ENCODE data around the gene CPPED1. TPM values are rescaled to one million over a fixed set of nuclear protein-coding genes. Genes with fewer than 3 reads are reported as not detected.

CPPED1 gene
- total RNA-seq, 2 donors from 2014 or later = 24.8 to 61.0 TPM

DNA sequence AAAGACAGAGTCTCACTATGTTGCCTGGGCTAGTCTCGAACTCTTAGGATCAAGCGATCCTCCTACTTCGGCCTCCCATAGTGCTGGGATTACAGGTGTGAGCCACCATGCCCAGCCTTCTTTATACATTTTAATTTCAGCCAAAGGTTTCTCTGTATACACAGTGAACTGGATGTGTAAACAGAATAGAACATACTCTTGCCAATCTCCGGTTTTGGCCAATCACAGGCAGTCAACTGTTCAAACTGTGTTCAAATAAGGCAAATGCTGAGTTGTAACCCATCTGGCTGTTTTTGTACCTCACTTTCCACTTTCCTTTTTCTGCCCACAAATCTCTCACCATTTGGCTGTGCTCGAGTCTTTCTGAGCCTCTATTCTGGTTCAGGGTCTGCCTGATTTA lies 108.2 kb downstream of the CPPED1 start:
- H3K27ac ChIP-seq = no peak overlapping the region
- H3K27me3 ChIP-seq (replicated peaks; ENCODE audit: insufficient read depth) = no peaks in the 10 kb centered on the region
- no peaks in the 10 kb centered on the region for H3K4me1 ChIP-seq (replicated peaks)
- no peaks in the 10 kb centered on the region for H3K36me3 ChIP-seq
- H3K9me3 ChIP-seq = no peaks in the 10 kb centered on the region
- intact Hi-C loops (cut with DNase I) = no loop called here
- TF ChIP-seq, protein P1, sequence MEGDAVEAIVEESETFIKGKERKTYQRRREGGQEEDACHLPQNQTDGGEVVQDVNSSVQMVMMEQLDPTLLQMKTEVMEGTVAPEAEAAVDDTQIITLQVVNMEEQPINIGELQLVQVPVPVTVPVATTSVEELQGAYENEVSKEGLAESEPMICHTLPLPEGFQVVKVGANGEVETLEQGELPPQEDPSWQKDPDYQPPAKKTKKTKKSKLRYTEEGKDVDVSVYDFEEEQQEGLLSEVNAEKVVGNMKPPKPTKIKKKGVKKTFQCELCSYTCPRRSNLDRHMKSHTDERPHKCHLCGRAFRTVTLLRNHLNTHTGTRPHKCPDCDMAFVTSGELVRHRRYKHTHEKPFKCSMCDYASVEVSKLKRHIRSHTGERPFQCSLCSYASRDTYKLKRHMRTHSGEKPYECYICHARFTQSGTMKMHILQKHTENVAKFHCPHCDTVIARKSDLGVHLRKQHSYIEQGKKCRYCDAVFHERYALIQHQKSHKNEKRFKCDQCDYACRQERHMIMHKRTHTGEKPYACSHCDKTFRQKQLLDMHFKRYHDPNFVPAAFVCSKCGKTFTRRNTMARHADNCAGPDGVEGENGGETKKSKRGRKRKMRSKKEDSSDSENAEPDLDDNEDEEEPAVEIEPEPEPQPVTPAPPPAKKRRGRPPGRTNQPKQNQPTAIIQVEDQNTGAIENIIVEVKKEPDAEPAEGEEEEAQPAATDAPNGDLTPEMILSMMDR (IDR thresholded peaks at IDR 0.05) = no peak
- peak; percentile 33 for TF ChIP-seq POLR2AphosphoS5 (IDR thresholded peaks at IDR 0.05)
- peak; percentile 6 for DNase-seq (ENCODE audit: low spot score)
- no peak overlapping the region for H3K4me3 ChIP-seq
- 84% methylated on average over 5 of the region's 5 CpGs for WGBS

DNA sequence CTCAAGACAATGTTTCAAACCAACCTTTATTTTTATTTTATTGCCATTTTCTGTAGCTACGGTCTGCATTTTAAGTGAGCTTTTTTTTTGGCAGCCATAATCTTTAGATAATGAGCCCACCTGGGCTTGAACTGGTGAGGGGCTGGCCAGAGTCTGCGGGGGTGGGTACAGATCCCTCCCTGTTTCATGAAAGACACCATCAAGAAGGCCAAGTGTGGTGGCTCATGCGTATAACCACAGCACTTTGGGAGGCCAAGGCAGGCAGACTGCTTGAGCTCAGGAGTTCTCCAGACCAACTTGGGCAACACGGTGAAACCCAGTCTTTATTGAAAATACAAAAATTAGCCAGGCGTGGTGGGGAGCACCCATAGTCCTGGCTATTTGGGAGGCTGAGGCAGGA lies 113.7 kb downstream of the CPPED1 start:
- whole genome bisulfite sequencing = 90% methylated on average over 5 of the region's 5 CpGs

DNA sequence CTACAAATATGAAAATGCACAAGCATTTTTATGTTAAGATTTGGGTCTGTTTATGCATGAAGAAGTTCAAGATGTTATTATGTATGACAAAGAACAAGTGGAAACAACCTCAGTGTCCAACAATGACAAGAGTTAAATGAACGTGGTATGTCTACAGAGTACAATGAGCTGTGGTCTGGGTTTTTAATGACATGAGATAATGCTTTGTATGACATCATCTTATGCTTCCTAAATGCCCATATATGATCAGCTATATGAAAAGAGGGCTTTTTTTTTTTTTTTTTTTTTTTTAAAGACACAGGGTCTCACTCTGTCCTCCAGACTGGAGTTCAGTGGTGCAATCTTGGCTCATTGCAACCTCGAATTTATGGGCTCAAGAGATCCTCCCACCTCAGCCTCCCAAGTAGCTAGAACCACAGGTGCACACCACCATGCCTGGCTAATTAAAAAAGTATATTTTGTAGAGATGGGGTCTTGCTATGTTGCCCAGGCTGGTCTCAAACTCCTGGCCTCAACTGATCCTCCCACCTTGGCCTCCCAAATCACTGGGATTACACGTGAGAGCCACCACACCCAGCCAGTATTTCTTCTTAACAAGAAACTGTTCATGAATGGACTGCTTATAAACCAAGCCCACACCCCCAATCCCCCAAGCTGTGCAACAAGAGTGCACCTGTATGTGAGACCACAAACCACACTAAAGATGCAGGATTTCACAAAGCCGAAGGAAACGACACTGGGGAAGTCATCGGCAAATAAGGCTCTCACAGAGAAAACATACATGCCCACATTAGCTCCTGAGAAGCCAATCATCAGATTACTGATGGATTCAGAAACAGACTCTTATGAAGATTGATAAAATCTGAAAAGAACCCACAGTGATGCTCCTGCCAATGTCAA lies 114.5 kb downstream of the CPPED1 start:
- WGBS = 77% methylated on average over 6 of the region's 6 CpGs
- intact Hi-C loops (cut with DNase I) = no loop called here
- no peaks in the 10 kb centered on the region for H3K9me3 ChIP-seq
- no peak overlapping the region for H3K27ac ChIP-seq
- TF ChIP-seq POLR2A (IDR thresholded peaks at IDR 0.05) (no peak), POLR2AphosphoS5 (IDR thresholded peaks at IDR 0.05) (no peak)
- TF ChIP-seq, protein P1 (IDR thresholded peaks at IDR 0.05) = no peak
- no peaks in the 10 kb centered on the region for H3K27me3 ChIP-seq (replicated peaks; ENCODE audit: insufficient read depth)
- no peaks in the 10 kb centered on the region for H3K4me1 ChIP-seq (replicated peaks)
- no peak for DNase-seq (ENCODE audit: low spot score)
- no peak overlapping the region for H3K4me3 ChIP-seq
- no peaks in the 10 kb centered on the region for H3K36me3 ChIP-seq

More for the DNA sequence above, 113.7 kb downstream of the CPPED1 start:
- TF ChIP-seq POLR2A (IDR thresholded peaks at IDR 0.05) = no peak
- TF ChIP-seq POLR2AphosphoS5 (IDR thresholded peaks at IDR 0.05) = no peak
- TF ChIP-seq, protein P1 (IDR thresholded peaks at IDR 0.05) = no peak
- no peaks in the 10 kb centered on the region for H3K27me3 ChIP-seq (replicated peaks; ENCODE audit: insufficient read depth)
- no peaks in the 10 kb centered on the region for H3K4me1 ChIP-seq (replicated peaks)
- intact Hi-C loops (cut with DNase I) = no loop called here
- no peaks in the 10 kb centered on the region for H3K36me3 ChIP-seq
- H3K27ac ChIP-seq = no peak overlapping the region
- H3K4me3 ChIP-seq = no peak overlapping the region
- no peaks in the 10 kb centered on the region for H3K9me3 ChIP-seq
- DNase-seq (ENCODE audit: low spot score) = no peak

DNA sequence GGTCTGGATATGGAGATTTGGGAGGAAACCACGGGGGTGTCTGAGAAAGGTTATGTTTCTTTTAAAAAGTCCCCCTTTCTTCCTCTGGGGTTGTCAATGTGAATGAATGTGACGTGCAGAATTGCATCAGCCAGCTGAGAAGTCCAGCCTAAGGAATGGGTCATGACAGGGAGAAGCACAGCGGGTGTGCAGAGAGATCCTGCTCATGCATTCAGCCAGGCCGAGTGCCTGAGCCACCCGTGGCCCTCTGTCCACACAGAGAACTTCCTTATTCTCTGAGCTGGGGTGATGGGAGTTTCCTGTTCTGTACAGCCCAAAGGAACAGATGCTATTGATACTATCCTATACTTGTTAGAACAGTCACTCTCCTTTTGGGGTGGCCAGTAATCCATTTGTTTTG lies 117.9 kb downstream of the CPPED1 start:
- no peaks in the 10 kb centered on the region for H3K4me1 ChIP-seq (replicated peaks)
- no peak for TF ChIP-seq POLR2A (IDR thresholded peaks at IDR 0.05)
- H3K9me3 ChIP-seq = no peaks in the 10 kb centered on the region
- DNase-seq (ENCODE audit: low spot score) = no peak
- no peak overlapping the region for H3K4me3 ChIP-seq
- H3K27ac ChIP-seq = no peak overlapping the region
- H3K36me3 ChIP-seq = no peaks in the 10 kb centered on the region
- intact Hi-C loops (cut with DNase I) = no loop called here
- 70% methylated on average over 5 of the region's 5 CpGs for WGBS
- H3K27me3 ChIP-seq (replicated peaks; ENCODE audit: insufficient read depth) = no peaks in the 10 kb centered on the region

DNA sequence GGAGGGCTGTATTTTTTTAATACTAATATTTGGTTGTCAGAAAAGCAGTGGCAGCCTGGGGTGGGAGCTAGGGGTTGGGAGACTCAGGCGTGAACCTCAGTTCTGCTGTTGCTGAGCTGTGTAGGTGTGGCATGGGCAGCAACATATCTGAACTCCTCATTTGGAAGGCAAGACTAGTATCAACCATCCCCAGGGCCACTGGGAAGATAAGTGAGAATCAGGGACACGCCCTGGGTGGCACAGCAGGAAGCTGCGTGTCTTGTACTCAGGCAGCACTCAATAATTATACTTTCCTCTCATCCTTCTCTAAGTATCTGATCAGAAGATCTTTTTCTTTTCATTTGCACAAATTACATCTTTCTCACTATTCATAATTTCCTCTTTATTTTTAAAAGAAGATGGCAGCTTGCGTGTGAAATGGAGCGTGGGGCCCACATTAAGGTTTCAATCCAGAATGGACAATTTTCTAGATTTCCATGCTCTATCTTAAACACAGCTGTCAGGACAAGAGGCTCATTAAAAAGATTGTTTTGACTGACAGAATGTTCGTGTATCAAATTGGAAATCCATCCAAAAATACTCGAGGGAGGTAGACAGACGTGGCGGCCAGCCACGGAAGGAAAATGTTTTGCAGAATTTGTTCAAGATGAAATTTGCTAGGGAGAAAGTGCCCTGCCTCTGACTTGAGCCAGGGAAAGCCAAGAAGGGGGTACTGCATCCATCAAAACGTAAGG lies 121.1 kb downstream of the CPPED1 start:
- Histone ChIP-seq H3K27ac (no peak overlapping the region), H3K36me3 (no peaks in the 10 kb centered on the region), H3K4me3 (no peak overlapping the region), H3K27me3 (replicated peaks; ENCODE audit: insufficient read depth) (no peaks in the 10 kb centered on the region), H3K4me1 (replicated peaks) (no peaks in the 10 kb centered on the region), H3K9me3 (no peaks in the 10 kb centered on the region)
- no peak for TF ChIP-seq POLR2AphosphoS5 (IDR thresholded peaks at IDR 0.05)
- TF ChIP-seq, protein P1 (IDR thresholded peaks at IDR 0.05) = no peak
- TF ChIP-seq POLR2A (IDR thresholded peaks at IDR 0.05) = no peak
- intact Hi-C loops (cut with DNase I) = no loop called here
- WGBS = 87% methylated on average over 11 of the region's 11 CpGs
- DNase-seq (ENCODE audit: low spot score) = no peak

Measured in prostate gland (tissue), 2 donors.